ENCODE data around the gene LILRB2.
"Not testable (repeated sequence)": the region's sequence is repeated elsewhere in the genome, so short reads cannot be mapped to it uniquely, and the experiment has no call there.

LILRB2 gene

DNA sequence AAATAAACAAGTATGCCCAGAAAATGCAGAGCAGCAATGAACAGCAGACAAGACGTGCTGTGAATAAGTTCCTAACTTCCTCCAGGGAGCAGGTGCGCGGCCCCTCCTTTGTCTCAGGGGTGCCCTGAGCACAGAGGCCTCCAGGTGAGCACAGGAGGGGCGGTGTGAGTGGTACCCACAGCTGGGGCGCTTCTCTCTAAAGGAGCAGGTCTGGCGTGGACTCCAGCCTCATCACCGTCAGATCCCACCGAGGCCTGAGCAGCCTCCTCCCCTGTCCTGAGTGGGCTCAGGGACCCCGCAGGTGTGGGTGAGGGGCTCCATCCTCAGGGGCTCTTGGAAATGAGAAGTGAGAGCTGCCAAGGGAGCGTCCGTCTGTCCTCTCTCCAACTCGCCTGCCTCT lies 28.9 kb upstream of the LILRB2 start:
- no peak for DNase-seq (ENCODE audit: low read depth)
- H3K4me3 ChIP-seq (ENCODE audit: low read depth, low read length): no peak overlapping the region

GRCh38 chr19:54307389-54308020 lies 26.6 kb upstream of the LILRB2 start:
- H3K4me3 ChIP-seq (ENCODE audit: low read depth, low read length): no peak overlapping the region
- no peak for DNase-seq (ENCODE audit: low read depth)

- no peak overlapping the region for H3K4me3 ChIP-seq (ENCODE audit: low read depth, low read length)
- DNase-seq (ENCODE audit: low read depth): no peak
Observed at GRCh38 chr19:54305141-54305540, 24.2 kb upstream of the LILRB2 start.

- no peak overlapping the region for H3K4me3 ChIP-seq (ENCODE audit: low read depth, low read length)
- DNase-seq (ENCODE audit: low read depth): no peak
Observed at GRCh38 chr19:54302257-54302656, 21.3 kb upstream of the LILRB2 start.

DNA sequence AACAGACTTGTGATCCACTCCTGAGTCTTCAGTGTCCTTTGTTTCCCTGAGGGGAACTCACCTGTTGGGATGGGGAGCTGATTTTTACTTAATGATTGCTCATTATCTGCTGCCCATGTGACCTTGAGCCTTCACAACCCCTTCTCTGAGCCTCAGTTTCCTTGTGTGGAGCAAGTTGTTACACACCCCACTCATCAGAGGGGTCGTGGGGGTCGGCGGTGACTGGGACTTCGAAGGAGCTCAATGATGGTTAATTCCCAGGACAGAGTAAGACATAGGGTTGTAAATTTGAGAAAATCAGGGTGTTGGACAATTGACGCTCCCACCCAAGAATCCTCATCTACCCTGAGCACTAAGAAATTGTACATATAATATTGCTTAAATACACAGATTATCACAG lies 18.6 kb upstream of the LILRB2 start:
- no peak overlapping the region for H3K4me3 ChIP-seq (ENCODE audit: low read depth, low read length)
- no peak for DNase-seq (ENCODE audit: low read depth)

- no peak for DNase-seq (ENCODE audit: low read depth)
- H3K4me3 ChIP-seq (ENCODE audit: low read depth, low read length): no peak overlapping the region
Observed at GRCh38 chr19:54299126-54299498, 18.2 kb upstream of the LILRB2 start.

DNA sequence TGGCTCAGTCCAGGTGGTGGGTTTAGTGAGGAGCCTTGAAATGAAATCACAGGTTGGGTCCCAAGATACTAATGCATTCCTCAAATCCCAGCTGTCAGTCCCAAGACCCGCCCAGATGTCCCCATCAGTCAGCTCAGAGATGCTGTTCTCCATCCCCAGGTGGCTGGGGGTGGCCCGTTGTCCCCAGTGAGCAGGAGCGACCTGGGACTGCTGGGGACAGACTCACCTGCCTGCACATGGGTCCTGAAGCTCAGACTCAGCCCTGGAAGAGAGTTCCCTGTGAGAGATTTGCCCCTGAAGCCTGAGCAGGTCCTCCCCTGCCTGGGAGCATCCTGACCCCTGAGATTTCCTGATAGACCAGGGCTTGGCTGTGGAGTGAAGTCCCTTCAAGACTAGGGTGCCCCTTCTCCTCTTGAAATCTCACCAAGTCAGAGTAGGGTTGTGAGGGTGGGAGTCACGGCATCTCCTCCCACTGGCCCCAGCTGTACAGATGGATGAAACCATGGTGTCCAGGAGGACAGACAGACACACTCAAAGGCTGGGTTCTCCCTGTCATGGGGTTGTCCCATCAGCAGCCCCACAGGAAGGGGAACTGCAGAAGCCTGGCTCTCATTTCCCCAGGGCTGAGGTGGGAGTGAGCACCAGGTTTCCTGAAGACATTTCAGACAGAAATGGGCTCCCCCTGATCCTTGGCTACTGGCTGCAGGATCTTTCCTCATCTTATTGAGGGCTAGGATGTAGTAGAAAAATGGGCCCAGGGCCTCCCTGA lies 17.6 kb upstream of the LILRB2 start:
- no peak for DNase-seq (ENCODE audit: low read depth)

GRCh38 chr19:54297759-54298305 lies 16.9 kb upstream of the LILRB2 start:
- no peak for DNase-seq (ENCODE audit: low read depth)
- H3K4me3 ChIP-seq (ENCODE audit: low read depth, low read length): no peak overlapping the region

More for the DNA sequence above, 17.6 kb upstream of the LILRB2 start:
- H3K4me3 ChIP-seq (ENCODE audit: low read depth, low read length): no peak overlapping the region

DNA sequence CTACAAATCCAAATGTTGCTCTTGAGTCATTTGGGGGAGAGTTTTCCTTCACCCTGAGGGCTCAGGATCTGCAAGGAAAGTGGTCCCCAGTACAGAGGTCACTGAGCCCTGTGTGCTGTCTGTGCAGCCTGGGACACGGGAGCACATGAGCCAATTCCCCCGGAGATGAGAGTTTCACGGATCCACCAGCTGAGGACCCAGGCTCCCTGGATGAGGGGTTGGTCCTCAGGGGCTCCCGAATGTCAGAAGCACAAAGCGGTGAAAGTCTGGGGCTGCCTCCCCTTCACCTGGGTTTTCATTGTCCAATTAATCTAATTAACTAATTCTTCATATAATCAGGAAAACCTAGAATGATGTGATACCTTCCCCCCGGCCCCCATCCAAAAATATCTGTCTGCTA lies 13.6 kb upstream of the LILRB2 start:
- DNase-seq (ENCODE audit: low read depth): no peak
- no peak overlapping the region for H3K4me3 ChIP-seq (ENCODE audit: low read depth, low read length)

- not testable (repeated sequence) for H3K4me3 ChIP-seq (ENCODE audit: low read depth, low read length); DNase-seq (ENCODE audit: low read depth)
Observed at GRCh38 chr19:54289160-54289559, 8.2 kb upstream of the LILRB2 start.

DNA sequence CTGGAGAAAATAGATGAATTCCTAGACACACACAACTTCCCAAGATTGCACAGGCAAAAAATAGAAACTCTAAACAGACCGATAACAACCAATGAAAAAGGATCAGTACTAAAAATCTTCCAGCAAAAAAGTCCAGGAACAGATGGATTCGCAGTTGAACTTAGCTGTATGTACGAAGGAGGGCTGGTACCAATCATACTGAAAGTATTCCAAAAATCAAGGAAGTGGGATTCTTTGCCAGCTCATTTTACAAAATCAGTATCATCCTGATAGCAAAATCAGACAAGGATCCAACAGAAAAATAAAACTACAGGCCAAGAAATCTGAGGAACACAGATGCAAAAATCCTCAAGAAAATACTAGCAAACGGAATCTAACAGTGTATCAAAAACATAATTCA lies 6.5 kb upstream of the LILRB2 start:
- no peak for DNase-seq (ENCODE audit: low read depth)
- no peak overlapping the region for H3K4me3 ChIP-seq (ENCODE audit: low read depth, low read length)

DNA sequence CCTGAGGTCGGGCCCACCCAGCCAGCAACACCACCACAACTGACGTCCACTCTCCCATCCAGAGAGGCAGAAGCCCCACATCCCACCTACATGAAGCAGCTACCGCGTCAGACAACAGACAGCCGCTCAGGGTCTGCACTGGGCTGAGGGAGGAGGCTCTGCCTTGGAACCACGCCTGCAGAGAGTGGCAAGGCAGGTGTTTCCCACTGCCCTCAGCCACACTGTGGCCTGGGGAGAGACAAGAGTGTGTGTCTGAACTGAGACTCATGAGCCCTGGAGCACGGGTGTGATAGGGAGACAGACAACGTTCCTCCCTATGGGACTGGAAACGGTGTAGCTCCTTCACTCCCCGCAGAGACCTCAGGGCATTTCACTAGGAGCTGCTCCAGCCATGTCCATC lies 5.4 kb upstream of the LILRB2 start:
- H3K4me3 ChIP-seq (ENCODE audit: low read depth, low read length); DNase-seq (ENCODE audit: low read depth): not testable (repeated sequence)

GRCh38 chr19:54285427-54286056 lies 4.6 kb upstream of the LILRB2 start:
- DNase-seq (ENCODE audit: low read depth); H3K4me3 ChIP-seq (ENCODE audit: low read depth, low read length): not testable (repeated sequence)

DNA sequence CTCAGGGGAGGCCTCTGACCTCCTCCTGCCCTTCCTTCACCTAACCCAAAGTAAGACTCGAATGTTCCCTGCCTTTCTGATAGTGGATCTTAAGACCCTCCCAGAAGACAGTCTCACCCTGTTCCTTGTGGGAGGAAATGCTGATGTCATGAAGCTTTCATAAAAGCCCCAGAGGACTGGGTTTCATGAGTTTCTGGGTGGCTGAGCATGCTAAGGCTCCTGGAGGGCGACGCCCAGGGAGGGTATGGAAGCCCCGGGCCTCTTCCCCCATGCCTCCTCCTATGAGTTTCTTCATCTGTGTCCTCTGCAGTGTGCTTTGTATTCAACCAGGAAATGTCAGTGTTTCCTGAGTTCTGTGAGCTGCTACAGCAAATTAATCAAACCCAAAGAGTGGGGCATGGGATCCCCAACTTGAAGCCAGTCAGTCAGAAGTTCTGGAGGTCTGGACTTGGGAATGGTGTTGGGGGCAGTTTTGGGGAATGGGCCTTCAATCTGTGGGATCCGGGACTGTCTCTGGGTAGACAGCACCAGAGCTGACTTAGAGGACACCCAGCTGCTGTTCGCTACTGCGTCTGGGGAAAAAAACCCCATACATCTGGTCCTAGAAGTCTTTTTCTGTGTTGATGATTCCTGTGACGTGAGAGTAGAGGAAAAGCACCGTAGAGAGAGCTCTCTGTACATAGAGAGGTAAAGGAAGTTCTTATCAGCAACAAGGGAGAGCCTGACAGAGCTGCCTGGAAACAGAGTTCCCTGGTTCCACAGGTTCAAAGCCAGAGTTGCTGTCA lies 2.0 kb upstream of the LILRB2 start:
- no peak overlapping the region for H3K4me3 ChIP-seq (ENCODE audit: low read depth, low read length)
- DNase-seq (ENCODE audit: low read depth): no peak

DNA sequence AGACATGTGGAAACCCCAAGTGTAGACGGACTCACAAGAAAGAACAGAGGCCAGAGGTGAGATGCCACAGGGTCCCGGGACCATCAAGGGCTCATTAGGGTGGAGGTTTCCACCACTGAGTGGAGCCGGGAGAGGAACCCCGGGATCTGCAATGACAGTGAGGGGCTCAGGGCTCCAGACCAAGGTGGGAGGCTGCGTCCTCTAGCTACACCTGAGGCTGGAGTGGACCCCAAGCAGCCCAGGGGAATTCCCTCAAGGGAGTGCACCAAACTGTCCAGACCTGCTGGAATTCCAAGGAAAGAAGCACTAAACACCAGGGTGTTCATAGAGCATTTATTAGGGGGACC lies 792 bp upstream of the LILRB2 start:
- DNase-seq (ENCODE audit: low read depth); H3K4me3 ChIP-seq (ENCODE audit: low read depth, low read length): not testable (repeated sequence)

DNA sequence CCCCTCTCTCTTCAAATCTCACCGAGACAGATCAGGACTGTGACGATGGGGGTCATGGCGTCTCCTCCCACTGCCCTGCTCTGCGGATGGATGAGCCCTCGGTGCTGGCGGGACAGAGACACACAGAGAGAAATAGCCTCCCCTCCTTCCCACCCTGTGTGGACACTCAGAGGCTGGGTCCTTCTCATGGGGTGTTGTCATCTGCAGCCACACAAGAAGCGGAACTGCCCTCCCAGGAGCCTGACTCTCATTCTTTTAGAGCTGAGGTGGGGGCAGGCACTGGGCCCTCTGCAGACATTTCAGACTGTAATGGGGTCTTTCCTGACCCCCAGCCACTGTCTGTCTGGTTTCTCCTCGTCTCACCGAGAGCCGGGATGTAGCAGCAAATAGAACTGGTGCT lies 469 bp downstream of the LILRB2 start:
- not testable (repeated sequence) for H3K4me3 ChIP-seq (ENCODE audit: low read depth, low read length); DNase-seq (ENCODE audit: low read depth)

DNA sequence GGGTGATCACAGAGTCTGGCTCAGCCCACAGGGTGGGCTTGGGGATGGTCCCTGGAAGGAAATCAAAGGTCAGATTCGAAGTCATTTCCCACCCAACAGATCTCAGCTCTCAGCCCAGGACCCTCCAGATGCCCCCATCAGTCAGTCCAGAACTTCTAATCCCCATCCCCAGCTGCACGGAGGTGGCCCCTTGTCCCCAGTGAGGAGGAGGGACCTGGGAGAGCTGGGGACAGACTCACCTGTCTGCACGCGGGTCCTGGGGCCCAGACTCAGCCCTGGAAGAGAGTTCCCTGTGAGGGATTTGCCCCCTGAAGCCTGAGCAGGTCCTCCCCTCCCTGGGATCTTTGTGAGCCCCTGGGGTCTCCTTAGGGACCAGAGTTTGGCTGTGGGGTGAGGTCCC lies 885 bp downstream of the LILRB2 start:
- DNase-seq (ENCODE audit: low read depth); H3K4me3 ChIP-seq (ENCODE audit: low read depth, low read length): not testable (repeated sequence)

DNA sequence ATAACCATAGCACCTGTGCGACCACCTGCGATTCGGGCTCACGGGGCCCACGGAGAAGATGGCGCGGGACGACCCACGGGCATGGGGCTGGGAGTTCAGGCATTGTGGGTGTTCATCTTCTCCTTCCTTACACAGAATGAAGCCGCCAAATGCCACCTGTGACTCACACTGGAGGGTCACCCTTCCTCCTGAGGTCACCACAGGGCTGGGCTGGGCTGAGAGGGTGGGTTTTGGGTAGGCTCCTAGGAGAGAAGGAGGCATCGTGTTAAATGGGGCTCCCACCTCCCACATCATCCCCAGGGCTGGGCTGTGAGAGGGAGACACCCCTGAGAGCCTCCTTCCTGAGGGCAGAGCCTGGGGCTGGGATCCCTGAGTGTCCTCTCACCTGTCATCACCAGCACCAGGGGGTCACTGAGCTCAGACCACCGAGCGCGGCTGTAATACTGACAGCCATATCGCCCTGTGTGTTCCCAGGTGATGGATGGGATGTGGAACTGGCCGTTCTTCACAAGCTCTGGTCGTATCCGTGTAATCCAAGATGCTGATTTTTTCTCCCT lies 1.4 kb downstream of the LILRB2 start:
- H3K4me3 ChIP-seq (ENCODE audit: low read depth, low read length): no peak overlapping the region
- DNase-seq (ENCODE audit: low read depth): no peak

DNA sequence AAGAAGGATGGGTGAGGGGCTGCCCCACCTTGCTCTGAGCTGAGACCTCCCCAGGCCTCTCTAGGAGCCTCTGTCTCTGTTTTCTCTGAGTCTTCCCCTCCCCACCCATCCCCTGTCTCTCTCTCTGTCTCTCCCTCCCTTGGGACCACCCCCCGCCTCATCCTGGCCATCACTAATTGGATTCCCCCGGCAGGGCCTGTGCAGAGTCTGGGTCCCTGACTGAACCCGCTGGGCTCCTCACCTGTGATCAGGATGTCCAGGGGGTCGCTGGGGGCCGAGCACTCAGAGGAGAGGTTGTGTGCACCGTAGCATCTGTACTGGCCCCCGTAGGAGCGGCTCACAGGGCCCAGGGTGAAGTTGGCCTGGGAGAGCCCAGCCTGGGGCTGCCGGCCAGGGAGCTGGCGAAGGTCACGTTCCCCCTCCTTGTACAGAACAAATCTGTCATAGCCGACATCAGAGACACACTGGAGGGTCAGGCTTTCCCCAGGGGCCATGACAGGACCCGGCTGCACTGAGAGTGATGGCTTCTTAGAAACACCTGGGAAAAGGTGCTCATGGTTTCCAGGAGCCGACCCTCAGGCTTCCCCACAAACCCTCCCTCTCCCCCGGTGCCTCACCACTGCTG lies 2.2 kb downstream of the LILRB2 start:
- H3K4me3 ChIP-seq (ENCODE audit: low read depth, low read length); DNase-seq (ENCODE audit: low read depth): not testable (repeated sequence)
